HepG2 (cell line): ENCODE data around the gene PRR36. TPM values are rescaled to one million over a fixed set of nuclear protein-coding genes. Genes with fewer than 3 reads are reported as not detected.

Experiments
- AGO2 ChIP-seq: fragments of 200-400 bp; formaldehyde crosslinking; optimal IDR thresholded peaks from 2 replicates; pipeline ENCODE3; 2017; ENCODE audit warnings: mild to moderate bottlenecking, low read depth, low read length, moderate library complexity
- DPF2 ChIP-seq: sonication (generic); formaldehyde crosslinking; IDR thresholded peaks from 2 replicates; pipeline ENCODE4 v1.4.0; 2020; ENCODE audit warnings: mild to moderate bottlenecking, low read depth, missing genetic modification reagents, borderline replicate concordance
- EP300 ChIP-seq, 3 experiments: sonication (generic) in 1 of 3; formaldehyde crosslinking in 1 of 3; IDR thresholded peaks; 2 replicates each; pipeline versions ENCODE4 v1.5.1 to v1.6.1; 2011 to 2020; ENCODE audit warnings: low read depth in 2 of 3, low read length in 2 of 3, borderline replicate concordance in 1 of 3, improper control_type of control experiment in 1 of 3, mild to moderate bottlenecking in 1 of 3, missing genetic modification reagents in 1 of 3, moderate library complexity in 1 of 3
- JDP2 ChIP-seq: sonication (generic); formaldehyde crosslinking; IDR thresholded peaks from 2 replicates; pipeline ENCODE4 v1.8.1; 2022; ENCODE audit warnings: missing genetic modification reagents, borderline replicate concordance
- KDM5A ChIP-seq: fragments of 200-600 bp; sonication (generic); IDR thresholded peaks from 2 replicates; pipeline ENCODE4 v1.7.0; 2018; ENCODE audit warnings: antibody characterized with exemption, mild to moderate bottlenecking, low read length, borderline replicate concordance
- LCORL ChIP-seq, 2 experiments: fragments of 450-650 bp in 1 of 2; sonication (generic) in 1 of 2; formaldehyde crosslinking in 1 of 2; IDR thresholded peaks; 2 replicates each; pipeline versions ENCODE4 v1.5.0 to v1.6.1; 2017 to 2020; ENCODE audit warnings: antibody characterized with exemption in 1 of 2, missing genetic modification reagents in 1 of 2
- PHF21A ChIP-seq: sonication (generic); formaldehyde crosslinking; IDR thresholded peaks from 2 replicates; pipeline ENCODE4 v1.5.0; 2020; ENCODE audit warnings: mild to moderate bottlenecking, missing genetic modification reagents
- RXRB ChIP-seq: IDR thresholded peaks from 2 replicates; pipeline ENCODE4 v1.6.1; 2016; ENCODE audit warnings: borderline replicate concordance, missing genetic modification reagents, missing compliant biosample characterization
- SIX1 ChIP-seq: sonication (generic); formaldehyde crosslinking; IDR thresholded peaks from 2 replicates; pipeline ENCODE4 v1.4.0; 2020; ENCODE audit warnings: missing genetic modification reagents, borderline replicate concordance
- ZFP82 ChIP-seq: sonication (generic); formaldehyde crosslinking; IDR thresholded peaks from 2 replicates; pipeline ENCODE4 v1.5.1; 2020; ENCODE audit warnings: mild to moderate bottlenecking, missing genetic modification reagents, borderline replicate concordance
- ZMYM3 ChIP-seq: sonication (generic); formaldehyde crosslinking; IDR thresholded peaks from 2 replicates; pipeline ENCODE4 v1.5.1; 2020; ENCODE audit warnings: mild to moderate bottlenecking, missing genetic modification reagents
- ZNF224 ChIP-seq: sonication (generic); formaldehyde crosslinking; IDR thresholded peaks from 2 replicates; pipeline ENCODE4 v1.5.0; 2020; ENCODE audit warnings: mild to moderate bottlenecking, missing genetic modification reagents
- ZNF282 ChIP-seq: fragments of 450-650 bp; IDR thresholded peaks from 2 replicates; pipeline ENCODE4 v1.6.1; 2018; ENCODE audit not compliant: partially characterized antibody
- ZNF557 ChIP-seq: sonication (generic); formaldehyde crosslinking; IDR thresholded peaks from 2 replicates; pipeline ENCODE4 v1.4.0; 2020; ENCODE audit warnings: missing genetic modification reagents
- ZNF607 ChIP-seq: sonication (generic); formaldehyde crosslinking; IDR thresholded peaks from 2 replicates; pipeline ENCODE4 v1.5.1; 2020; ENCODE audit warnings: missing genetic modification reagents, mild to moderate bottlenecking, borderline replicate concordance
- ZNF678 ChIP-seq: sonication (generic); formaldehyde crosslinking; IDR thresholded peaks from 2 replicates; pipeline ENCODE4 v1.4.0; 2020; ENCODE audit warnings: mild to moderate bottlenecking, missing genetic modification reagents
- ZNF788 ChIP-seq: sonication (generic); formaldehyde crosslinking; IDR thresholded peaks from 2 replicates; pipeline ENCODE4 v1.5.0; 2020; ENCODE audit warnings: mild to moderate bottlenecking, missing genetic modification reagents, borderline replicate concordance
- polyA plus RNA-seq, 8 experiments: library from polyadenylated mRNA; depleted of rRNA in 3 of 8; stranded (reverse) in 7 of 8; unstranded in 1 of 8; fragments of >200 nt; fragmentation: Illumina TruSeq in 4 of 8; extraction: Trizol in 4 of 8; gene quantifications; 2 replicates each; pipeline versions ENCODE4 v1.2.1 to v1.2.3, GENCODE V29; 2011 to 2016; ENCODE audit warnings: low read depth in 4 of 8, missing spikeins in 1 of 8, mixed read lengths in 1 of 8; ENCODE audit not compliant: insufficient read depth in 1 of 8
- total RNA-seq, 5 experiments: library from RNA; depleted of rRNA; stranded (reverse); fragments of >200 nt; fragmentation: Illumina TruSeq; extraction: Trizol; gene quantifications; 2 replicates each; pipeline ENCODE4 v1.2.3, GENCODE V29; 2016; ENCODE audit warnings: low read depth in 1 of 5
- TF ChIP-seq, protein P1 (sequence below): sonication (generic); formaldehyde crosslinking; IDR thresholded peaks from 2 replicates; pipeline ENCODE4 v1.5.0; 2020; ENCODE audit warnings: mild to moderate bottlenecking, missing genetic modification reagents, borderline replicate concordance
- TF ChIP-seq, protein P2 (sequence below): sonication (generic); formaldehyde crosslinking; IDR thresholded peaks from 2 replicates; pipeline ENCODE4 v1.5.1; 2020; ENCODE audit warnings: missing genetic modification reagents, mild to moderate bottlenecking, borderline replicate concordance
- TF ChIP-seq, protein P3 (sequence below), 2 experiments: fragments of 450-650 bp in 1 of 2; sonication (generic) in 1 of 2; formaldehyde crosslinking; IDR thresholded peaks; 2 replicates each; pipeline versions ENCODE4 v1.5.0 to v1.8.0; 2020 to 2022; ENCODE audit warnings: mild to moderate bottlenecking in 1 of 2, missing genetic modification reagents in 1 of 2
- TF ChIP-seq, protein P4 (sequence below): sonication (generic); formaldehyde crosslinking; IDR thresholded peaks from 2 replicates; pipeline ENCODE4 v1.8.0; 2022; ENCODE audit warnings: mild to moderate bottlenecking, missing genetic modification reagents, borderline replicate concordance

Gene PRR36
- total and polyA plus RNA-seq, 2 of the 13 experiments (the other 11 are each of a cell fraction or from before 2014, with no cell fraction given), result 0.07 to 0.17 TPM

DNA sequence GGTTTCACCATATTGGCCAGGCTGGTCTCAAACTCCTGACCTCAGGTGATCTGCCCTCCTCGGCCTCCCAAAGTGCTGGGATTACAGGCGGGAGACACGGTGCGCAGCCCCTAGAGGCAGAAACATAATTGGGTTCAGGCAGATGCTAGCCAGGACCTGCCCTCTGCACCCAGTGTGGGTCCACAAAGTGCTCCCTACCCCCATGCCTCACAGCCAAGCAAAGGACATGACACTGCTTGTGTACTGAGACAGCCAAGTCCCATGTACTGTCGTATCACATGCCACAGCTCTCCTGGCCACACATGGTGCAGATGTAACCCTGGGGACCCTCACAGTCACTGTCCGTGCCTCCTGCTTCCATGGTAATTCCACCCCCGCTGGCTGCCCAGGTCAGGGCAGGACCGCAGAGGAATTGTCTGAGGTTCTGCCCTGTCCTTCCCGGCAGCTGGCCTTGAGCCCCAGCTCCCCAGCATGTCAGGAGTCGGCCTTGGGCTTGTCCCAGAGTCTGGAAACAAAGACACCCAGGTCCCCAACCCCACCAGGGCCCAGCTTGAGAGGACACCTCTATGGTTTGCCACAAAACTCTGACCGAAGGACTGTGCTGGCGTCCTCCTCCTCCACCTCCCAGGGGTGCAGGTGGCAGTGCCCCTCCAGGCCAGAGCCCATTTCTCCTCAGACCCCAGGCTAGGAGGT lies 7.6 kb downstream of the PRR36 start (continued):
- TF ChIP-seq EP300 (IDR thresholded peaks at IDR 0.05; ENCODE audit: low read depth in 2 of 2, low read length in 2 of 2) (no peak), EP300 (CRISPR knock-in tag; IDR thresholded peaks at IDR 0.05; ENCODE audit: borderline replicate concordance) (no peak), ZNF788 (CRISPR knock-in tag) (0 out of 2 replicates have a peak, but pooled peaks have one; percentile 50), JDP2 (CRISPR knock-in tag) (no peak), ZFP82 (CRISPR knock-in tag) (no peak), AGO2 (no peak), KDM5A (no peak), ZNF557 (CRISPR knock-in tag) (no peak), ZNF282 (no peak), ZNF224 (CRISPR knock-in tag) (no peak), LCORL (IDR thresholded peaks at IDR 0.05) (no peak), LCORL (CRISPR knock-in tag; IDR thresholded peaks at IDR 0.05) (0 out of 2 replicates have a peak, but pooled peaks have one; percentile 41), SIX1 (CRISPR knock-in tag) (no peak), ZNF607 (0 out of 2 replicates have a peak, but pooled peaks have one; percentile 24), ZNF678 (CRISPR knock-in tag) (no peak), RXRB (CRISPR knock-in tag) (peak; percentile 12; the same call in 1 of the 2 replicates), PHF21A (CRISPR knock-in tag) (no peak), DPF2 (no peak), ZMYM3 (CRISPR knock-in tag) (peak; percentile 69; the same call in 1 of the 2 replicates)
- TF ChIP-seq, protein P1, sequence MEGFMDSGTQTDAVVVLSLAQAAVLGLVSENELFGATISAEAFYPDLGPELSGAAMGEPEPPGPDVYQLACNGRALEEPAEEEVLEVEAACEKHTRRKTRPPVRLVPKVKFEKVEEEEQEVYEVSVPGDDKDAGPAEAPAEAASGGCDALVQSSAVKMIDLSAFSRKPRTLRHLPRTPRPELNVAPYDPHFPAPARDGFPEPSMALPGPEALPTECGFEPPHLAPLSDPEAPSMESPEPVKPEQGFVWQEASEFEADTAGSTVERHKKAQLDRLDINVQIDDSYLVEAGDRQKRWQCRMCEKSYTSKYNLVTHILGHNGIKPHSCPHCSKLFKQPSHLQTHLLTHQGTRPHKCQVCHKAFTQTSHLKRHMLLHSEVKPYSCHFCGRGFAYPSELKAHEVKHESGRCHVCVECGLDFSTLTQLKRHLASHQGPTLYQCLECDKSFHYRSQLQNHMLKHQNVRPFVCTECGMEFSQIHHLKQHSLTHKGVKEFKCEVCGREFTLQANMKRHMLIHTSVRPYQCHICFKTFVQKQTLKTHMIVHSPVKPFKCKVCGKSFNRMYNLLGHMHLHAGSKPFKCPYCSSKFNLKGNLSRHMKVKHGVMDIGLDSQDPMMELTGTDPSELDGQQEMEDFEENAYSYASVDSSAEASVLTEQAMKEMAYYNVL, result no peak
- TF ChIP-seq, protein P2, sequence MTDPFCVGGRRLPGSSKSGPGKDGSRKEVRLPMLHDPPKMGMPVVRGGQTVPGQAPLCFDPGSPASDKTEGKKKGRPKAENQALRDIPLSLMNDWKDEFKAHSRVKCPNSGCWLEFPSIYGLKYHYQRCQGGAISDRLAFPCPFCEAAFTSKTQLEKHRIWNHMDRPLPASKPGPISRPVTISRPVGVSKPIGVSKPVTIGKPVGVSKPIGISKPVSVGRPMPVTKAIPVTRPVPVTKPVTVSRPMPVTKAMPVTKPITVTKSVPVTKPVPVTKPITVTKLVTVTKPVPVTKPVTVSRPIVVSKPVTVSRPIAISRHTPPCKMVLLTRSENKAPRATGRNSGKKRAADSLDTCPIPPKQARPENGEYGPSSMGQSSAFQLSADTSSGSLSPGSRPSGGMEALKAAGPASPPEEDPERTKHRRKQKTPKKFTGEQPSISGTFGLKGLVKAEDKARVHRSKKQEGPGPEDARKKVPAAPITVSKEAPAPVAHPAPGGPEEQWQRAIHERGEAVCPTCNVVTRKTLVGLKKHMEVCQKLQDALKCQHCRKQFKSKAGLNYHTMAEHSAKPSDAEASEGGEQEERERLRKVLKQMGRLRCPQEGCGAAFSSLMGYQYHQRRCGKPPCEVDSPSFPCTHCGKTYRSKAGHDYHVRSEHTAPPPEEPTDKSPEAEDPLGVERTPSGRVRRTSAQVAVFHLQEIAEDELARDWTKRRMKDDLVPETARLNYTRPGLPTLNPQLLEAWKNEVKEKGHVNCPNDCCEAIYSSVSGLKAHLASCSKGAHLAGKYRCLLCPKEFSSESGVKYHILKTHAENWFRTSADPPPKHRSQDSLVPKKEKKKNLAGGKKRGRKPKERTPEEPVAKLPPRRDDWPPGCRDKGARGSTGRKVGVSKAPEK, result 0 out of 2 replicates have a peak, but pooled peaks have one; percentile 45
- TF ChIP-seq, protein P3, sequence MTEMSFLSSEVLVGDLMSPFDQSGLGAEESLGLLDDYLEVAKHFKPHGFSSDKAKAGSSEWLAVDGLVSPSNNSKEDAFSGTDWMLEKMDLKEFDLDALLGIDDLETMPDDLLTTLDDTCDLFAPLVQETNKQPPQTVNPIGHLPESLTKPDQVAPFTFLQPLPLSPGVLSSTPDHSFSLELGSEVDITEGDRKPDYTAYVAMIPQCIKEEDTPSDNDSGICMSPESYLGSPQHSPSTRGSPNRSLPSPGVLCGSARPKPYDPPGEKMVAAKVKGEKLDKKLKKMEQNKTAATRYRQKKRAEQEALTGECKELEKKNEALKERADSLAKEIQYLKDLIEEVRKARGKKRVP (CRISPR knock-in tag; IDR thresholded peaks at IDR 0.05), result no peak
- TF ChIP-seq, protein P4, sequence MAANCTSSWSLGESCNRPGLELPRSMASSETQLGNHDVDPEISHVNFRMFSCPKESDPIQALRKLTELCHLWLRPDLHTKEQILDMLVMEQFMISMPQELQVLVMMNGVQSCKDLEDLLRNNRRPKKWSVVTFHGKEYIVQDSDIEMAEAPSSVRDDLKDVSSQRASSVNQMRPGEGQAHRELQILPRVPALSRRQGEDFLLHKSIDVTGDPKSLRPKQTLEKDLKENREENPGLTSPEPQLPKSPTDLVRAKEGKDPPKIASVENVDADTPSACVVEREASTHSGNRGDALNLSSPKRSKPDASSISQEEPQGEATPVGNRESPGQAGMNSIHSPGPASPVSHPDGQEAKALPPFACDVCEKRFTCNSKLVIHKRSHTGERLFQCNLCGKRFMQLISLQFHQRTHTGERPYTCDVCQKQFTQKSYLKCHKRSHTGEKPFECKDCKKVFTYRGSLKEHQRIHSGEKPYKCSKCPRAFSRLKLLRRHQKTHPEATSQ (CRISPR knock-in tag), result no peak
